Endodermal cell (in vitro differentiated cells): ENCODE data around the gene PGGHG. TPM values are rescaled to one million over a fixed set of nuclear protein-coding genes. Genes with fewer than 3 reads are reported as not detected.
A peak's percentile ranks its signal among the peaks of the same experiment; 100 is the strongest.
"Not testable (repeated sequence)": the region's sequence is repeated elsewhere in the genome, so short reads cannot be mapped to it uniquely, and the experiment has no call there.

ENCODE experiments used
- DNase-seq: peaks from one replicate; pipeline ENCODE4 v3.0.0-alpha.2; 2017
- H3K27ac ChIP-seq: 2 replicates; pipeline ENCODE4 v1.5.1; 2013; ENCODE audit warnings: mild to moderate bottlenecking, low read depth, low read length, moderate library complexity
- H3K27me3 ChIP-seq: 2 replicates; pipeline ENCODE4 v1.6.1; 2013; ENCODE audit warnings: mild to moderate bottlenecking, low read length, moderate library complexity; ENCODE audit not compliant: insufficient read depth, control insufficient read depth, poor library complexity, severe bottlenecking
- H3K36me3 ChIP-seq: 2 replicates; pipeline ENCODE4 v1.7.0; 2013; ENCODE audit warnings: mild to moderate bottlenecking, low read length, moderate library complexity; ENCODE audit not compliant: control insufficient read depth, insufficient read depth
- H3K4me1 ChIP-seq: one replicate; pipeline ENCODE4 v1.7.0; 2013; ENCODE audit warnings: low read length; ENCODE audit not compliant: control insufficient read depth, insufficient read depth
- H3K4me3 ChIP-seq: 2 replicates; pipeline ENCODE4 v1.5.1; 2013; ENCODE audit warnings: mild to moderate bottlenecking, low read length, moderate library complexity
- H3K9ac ChIP-seq: 2 replicates; pipeline ENCODE4 v1.6.1; 2013; ENCODE audit warnings: mild to moderate bottlenecking, low read length, moderate library complexity; ENCODE audit not compliant: poor library complexity, severe bottlenecking; ENCODE audit errors: extremely low read depth
- H3K9me3 ChIP-seq: 2 replicates; pipeline ENCODE4 v1.6.1; 2013; ENCODE audit warnings: mild to moderate bottlenecking, low read length, moderate library complexity; ENCODE audit not compliant: control insufficient read depth
- H3K27ac Mint-ChIP-seq: 2 replicates; pipeline ENCODE4 v1.8.0; 2020; ENCODE audit warnings: mixed read lengths
- H3K27me3 Mint-ChIP-seq: 2 replicates; pipeline ENCODE4 v1.8.0; 2021; ENCODE audit warnings: mild to moderate bottlenecking, mixed read lengths; ENCODE audit not compliant: insufficient read depth
- H3K36me3 Mint-ChIP-seq: 2 replicates; pipeline ENCODE4 v1.8.0; 2020; ENCODE audit warnings: low read depth, mixed read lengths
- H3K4me1 Mint-ChIP-seq: 2 replicates; pipeline ENCODE4 v1.8.0; 2020; ENCODE audit warnings: mixed read lengths
- H3K4me3 Mint-ChIP-seq: 2 replicates; pipeline ENCODE4 v1.8.0; 2020; ENCODE audit warnings: mild to moderate bottlenecking, moderate library complexity, mixed read lengths
- H3K9me3 Mint-ChIP-seq: 2 replicates; pipeline ENCODE4 v1.8.0; 2020; ENCODE audit warnings: mild to moderate bottlenecking, mixed read lengths
- WGBS, 2 experiments: methylation state at CpG; one replicate each; pipeline versions ENCODE4 v1.1.5 to v1.1.7; 2013; ENCODE audit warnings: missing lambda C conversion rate in 2 of 2, mixed read lengths in 1 of 2; ENCODE audit not compliant: insufficient coverage in 1 of 2, insufficient read length in 1 of 2; 5-methylcytosine and 5-hydroxymethylcytosine counted together
- total RNA-seq, 2 donors: library from RNA; stranded (reverse); fragmentation: NEBNext Ultra II Directional in 1 of 2; extraction: Animal tissue kit (Norgen Biotek cat#: 25700) in 1 of 2; gene quantifications; 2 replicates in 1 of 2; 3 replicates in 1 of 2; pipeline ENCODE4 v1.2.1, GENCODE V29; 2021
- TF ChIP-seq, protein P1 (sequence below): fragments of 200-600 bp; sonication (generic); conservative IDR thresholded peaks from 2 replicates; pipeline ENCODE4 v1.5.0; 2021; ENCODE audit warnings: antibody characterized with exemption, mild to moderate bottlenecking

PGGHG gene
- total RNA-seq, 2 donors from 2014 or later, result 129 to 186 TPM

DNA sequence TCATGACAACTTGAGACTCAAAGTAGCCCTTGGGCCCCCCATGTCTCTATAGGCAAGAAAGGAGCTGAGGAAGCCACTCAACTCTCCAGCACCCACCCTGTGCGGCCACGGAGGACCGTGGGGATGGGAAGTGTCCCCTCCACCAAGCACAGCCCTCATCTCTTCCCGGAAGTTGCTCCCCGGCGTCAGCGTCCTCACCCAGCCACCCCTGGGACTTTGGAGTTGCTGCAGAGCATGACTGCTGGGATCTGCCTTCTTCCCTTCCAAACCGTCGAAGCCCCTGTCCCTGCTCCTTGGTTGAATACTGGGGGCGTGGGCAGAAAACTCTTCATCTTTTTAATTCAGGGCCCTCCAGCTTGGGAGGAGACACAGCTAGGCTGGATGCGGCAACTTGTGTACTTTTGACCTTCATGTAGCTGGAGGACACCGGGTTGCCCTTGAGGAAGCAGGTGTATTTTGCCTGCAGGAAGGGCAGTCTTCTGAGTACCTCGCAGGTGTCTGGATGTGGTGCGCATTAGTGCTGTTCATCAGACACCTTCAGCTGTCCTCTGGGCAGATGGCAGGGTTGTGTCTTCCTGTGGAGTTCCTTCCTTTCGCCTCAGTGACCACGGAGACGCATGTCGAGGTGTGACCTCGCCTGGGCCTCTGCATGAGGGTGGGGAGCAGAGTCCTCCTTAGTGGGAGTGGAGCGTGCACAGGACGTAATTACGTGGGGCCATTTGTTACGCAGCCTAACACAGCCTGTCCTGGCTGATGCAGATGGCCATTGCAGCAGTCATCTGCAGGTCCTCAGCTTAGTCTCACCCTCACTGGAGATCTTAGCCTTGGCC, 43.9 kb downstream of the PGGHG start:
- no peaks in the 10 kb centered on the region for H3K36me3 ChIP-seq
- no peak overlapping the region for H3K9ac ChIP-seq
- H3K9me3 ChIP-seq, result peaks cover 19% of the 10 kb centered on the region
- Mint-ChIP-seq H3K4me1 (peaks cover 31% of the 10 kb centered on the region), H3K9me3 (peaks cover 41% of the 10 kb centered on the region), H3K36me3 (peaks cover 12% of the 10 kb centered on the region), H3K27ac (peak overlapping the region; percentile 95), H3K27me3 (peaks cover 3% of the 10 kb centered on the region), H3K4me3 (no peak overlapping the region)
- WGBS, 2 experiments, result 95 to 97% methylated on average over 18 to 23 of the region's 23 CpGs
- no peak for DNase-seq
- peaks cover 4% of the 10 kb centered on the region for H3K4me1 ChIP-seq
- H3K27me3 ChIP-seq, result no peaks in the 10 kb centered on the region
- H3K27ac ChIP-seq, result no peak overlapping the region
- peak overlapping the region; percentile 62 for H3K4me3 ChIP-seq
- TF ChIP-seq, protein P1, sequence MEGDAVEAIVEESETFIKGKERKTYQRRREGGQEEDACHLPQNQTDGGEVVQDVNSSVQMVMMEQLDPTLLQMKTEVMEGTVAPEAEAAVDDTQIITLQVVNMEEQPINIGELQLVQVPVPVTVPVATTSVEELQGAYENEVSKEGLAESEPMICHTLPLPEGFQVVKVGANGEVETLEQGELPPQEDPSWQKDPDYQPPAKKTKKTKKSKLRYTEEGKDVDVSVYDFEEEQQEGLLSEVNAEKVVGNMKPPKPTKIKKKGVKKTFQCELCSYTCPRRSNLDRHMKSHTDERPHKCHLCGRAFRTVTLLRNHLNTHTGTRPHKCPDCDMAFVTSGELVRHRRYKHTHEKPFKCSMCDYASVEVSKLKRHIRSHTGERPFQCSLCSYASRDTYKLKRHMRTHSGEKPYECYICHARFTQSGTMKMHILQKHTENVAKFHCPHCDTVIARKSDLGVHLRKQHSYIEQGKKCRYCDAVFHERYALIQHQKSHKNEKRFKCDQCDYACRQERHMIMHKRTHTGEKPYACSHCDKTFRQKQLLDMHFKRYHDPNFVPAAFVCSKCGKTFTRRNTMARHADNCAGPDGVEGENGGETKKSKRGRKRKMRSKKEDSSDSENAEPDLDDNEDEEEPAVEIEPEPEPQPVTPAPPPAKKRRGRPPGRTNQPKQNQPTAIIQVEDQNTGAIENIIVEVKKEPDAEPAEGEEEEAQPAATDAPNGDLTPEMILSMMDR, result no peak

DNA sequence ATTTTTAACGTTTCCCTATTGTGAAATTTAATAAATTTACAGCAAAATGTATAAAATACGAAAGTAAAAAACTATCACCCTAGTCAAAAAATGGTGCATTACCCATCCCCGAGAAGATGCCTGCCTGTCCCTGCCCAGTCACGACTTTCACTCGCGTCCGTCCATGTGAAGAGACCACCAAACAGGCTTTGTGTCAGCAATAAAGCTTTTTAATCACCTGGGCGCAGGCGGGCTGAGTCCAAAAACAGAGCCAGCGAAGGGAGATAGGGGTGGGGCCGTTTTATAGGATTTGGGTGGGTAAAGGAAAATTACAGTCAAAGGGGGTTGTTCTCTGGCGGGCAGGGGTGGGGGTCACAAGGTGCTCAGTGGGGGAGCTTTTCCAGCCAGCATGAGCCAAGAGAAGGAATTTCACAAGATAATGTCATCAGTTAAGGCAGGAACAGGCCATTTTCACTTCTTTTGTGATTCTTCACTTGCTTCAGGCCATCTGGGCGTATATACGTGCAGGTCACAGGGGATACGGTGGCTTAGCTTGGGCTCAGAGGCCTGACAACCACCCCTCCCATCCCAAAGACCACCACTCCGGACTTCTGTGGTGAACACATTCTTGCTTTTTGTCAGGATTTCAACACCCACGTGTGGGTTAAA, 44.8 kb downstream of the PGGHG start:
- peak overlapping the region; percentile 62 for H3K4me3 ChIP-seq
- H3K4me1 Mint-ChIP-seq, result peaks cover 31% of the 10 kb centered on the region
- DNase-seq, result peak; percentile 89
- H3K36me3 Mint-ChIP-seq, result peaks cover 12% of the 10 kb centered on the region
- H3K27me3 Mint-ChIP-seq, H3K36me3 ChIP-seq, H3K4me1 ChIP-seq, H3K27me3 ChIP-seq: not testable (repeated sequence)
- H3K9ac ChIP-seq, result peak overlapping the region; percentile 45
- 45 to 59% methylated on average over 14 to 16 of the region's 17 CpGs for WGBS, 2 experiments
- peak overlapping the region; percentile 95 for H3K27ac Mint-ChIP-seq
- peak overlapping the region; percentile 41 for H3K4me3 Mint-ChIP-seq
- peak overlapping the region; percentile 79 for H3K27ac ChIP-seq
- H3K9me3 ChIP-seq, result peaks cover 19% of the 10 kb centered on the region
- peaks cover 41% of the 10 kb centered on the region for H3K9me3 Mint-ChIP-seq

DNA sequence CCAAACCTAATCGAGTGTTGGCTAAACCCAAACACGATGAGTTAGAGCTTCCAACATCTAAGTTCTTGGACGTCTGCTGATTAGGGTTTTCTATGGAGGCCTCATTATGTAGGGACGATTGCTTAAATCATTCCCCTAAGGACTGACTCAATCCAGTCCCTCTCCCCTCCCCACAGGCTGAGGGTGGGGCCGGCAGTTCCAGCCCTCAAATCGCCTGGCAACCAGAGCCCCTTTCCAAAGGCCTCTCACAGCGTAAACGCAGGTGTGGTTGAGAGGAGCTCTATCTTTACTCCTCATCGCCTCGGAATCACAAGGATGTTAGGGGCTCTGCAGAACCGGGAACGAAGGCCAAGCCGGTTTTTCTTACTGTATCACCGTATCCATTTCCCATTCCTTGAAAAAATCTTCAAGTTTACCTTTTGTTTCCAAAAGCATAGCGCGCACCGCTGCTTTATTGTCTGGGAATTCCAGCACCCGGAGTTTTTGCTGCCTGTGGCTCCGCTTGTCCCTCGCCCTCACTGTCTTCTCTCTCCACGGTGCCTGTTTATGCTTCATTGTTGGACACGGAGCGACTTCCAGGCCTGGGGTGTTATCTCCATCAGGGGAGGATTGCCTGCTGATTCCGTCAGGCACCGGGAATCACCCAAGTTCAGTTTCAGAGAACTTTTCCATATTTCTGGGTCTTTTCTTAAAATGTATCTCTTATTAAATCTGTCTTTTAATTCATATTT, 45.5 kb downstream of the PGGHG start:
- H3K27ac ChIP-seq, result peak overlapping the region; percentile 79
- peak; percentile 94 for DNase-seq
- H3K4me1 Mint-ChIP-seq, result peaks cover 31% of the 10 kb centered on the region
- H3K27ac Mint-ChIP-seq, result peak overlapping the region; percentile 95
- H3K4me1 ChIP-seq, result peaks cover 4% of the 10 kb centered on the region
- WGBS, 2 experiments, result 11 to 12% methylated on average over 17 to 25 of the region's 25 CpGs
- peaks cover 37% of the 10 kb centered on the region for H3K9me3 Mint-ChIP-seq
- peaks cover 9% of the 10 kb centered on the region for H3K36me3 Mint-ChIP-seq
- peak overlapping the region; percentile 45 for H3K9ac ChIP-seq
- H3K27me3 Mint-ChIP-seq, result peaks cover 3% of the 10 kb centered on the region
- TF ChIP-seq, protein P1, result no peak
- no peaks in the 10 kb centered on the region for H3K27me3 ChIP-seq
- H3K36me3 ChIP-seq, result no peaks in the 10 kb centered on the region
- H3K4me3 Mint-ChIP-seq, result peak overlapping the region; percentile 41
- peaks cover 19% of the 10 kb centered on the region for H3K9me3 ChIP-seq
- H3K4me3 ChIP-seq, result peak overlapping the region; percentile 52
